H1 (cell line): ENCODE measurements around the gene ALDH4A1. TPM values are rescaled to one million over a fixed set of nuclear protein-coding genes. Genes with fewer than 3 reads are reported as not detected.

Experiments
- BACH1 ChIP-seq: IDR thresholded peaks from 2 replicates; pipeline ENCODE4 v1.6.1; 2012; ENCODE audit warnings: low read length, improper control_type of control experiment
- EGR1 ChIP-seq: IDR thresholded peaks from 2 replicates; pipeline ENCODE4 v1.6.1; 2011; ENCODE audit warnings: low read depth, low read length, borderline replicate concordance
- GABPA ChIP-seq: IDR thresholded peaks from 2 replicates; pipeline ENCODE4 v1.6.1; 2011; ENCODE audit warnings: mild to moderate bottlenecking, low read length, moderate library complexity, borderline replicate concordance; ENCODE audit not compliant: insufficient read depth
- SIX5 ChIP-seq: IDR thresholded peaks from 2 replicates; pipeline ENCODE4 v1.6.1; 2011; ENCODE audit warnings: mild to moderate bottlenecking, low read depth, low read length
- polyA plus RNA-seq, 7 experiments: library from polyadenylated mRNA; depleted of rRNA in 3 of 7; stranded (reverse) in 5 of 7; unstranded in 2 of 7; fragments of >200 nt in 5 of 7; fragments of 200-250 nt in 2 of 7; gene quantifications; 1 replicate in 5 of 7; 2 replicates in 1 of 7; 4 replicates in 1 of 7; pipeline versions ENCODE4 v1.2.1 to v1.2.3, GENCODE V29; 2011 to 2013; ENCODE audit warnings: missing spikeins in 2 of 7, mixed read lengths in 2 of 7
- total RNA-seq: library from RNA; stranded (reverse); fragmentation: NEBNext Ultra II Directional; extraction: Animal tissue kit (Norgen Biotek cat#: 25700); gene quantifications from 2 replicates; pipeline ENCODE4 v1.2.1, GENCODE V29; 2021
- TF ChIP-seq, protein P1 (sequence below): IDR thresholded peaks from 2 replicates; pipeline ENCODE4 v1.6.1; 2011; ENCODE audit warnings: low read length, improper control_type of control experiment
- TF ChIP-seq, protein P2 (sequence below): IDR thresholded peaks from 2 replicates; pipeline ENCODE4 v1.6.1; 2012; ENCODE audit warnings: inconsistent platforms
- TF ChIP-seq, protein P3 (sequence below): fragments of 300-600 bp; sonication (generic); IDR thresholded peaks from 2 replicates; pipeline ENCODE4 v1.7.1; 2012; ENCODE audit warnings: low read length, moderate library complexity, mild to moderate bottlenecking, inconsistent platforms; ENCODE audit not compliant: insufficient replicate concordance

The ALDH4A1 gene
- total and polyA plus RNA-seq, 2 of the 8 experiments (the other 6 are each of a cell fraction or from before 2014, with no cell fraction given), result 30.3 to 35.9 TPM

DNA sequence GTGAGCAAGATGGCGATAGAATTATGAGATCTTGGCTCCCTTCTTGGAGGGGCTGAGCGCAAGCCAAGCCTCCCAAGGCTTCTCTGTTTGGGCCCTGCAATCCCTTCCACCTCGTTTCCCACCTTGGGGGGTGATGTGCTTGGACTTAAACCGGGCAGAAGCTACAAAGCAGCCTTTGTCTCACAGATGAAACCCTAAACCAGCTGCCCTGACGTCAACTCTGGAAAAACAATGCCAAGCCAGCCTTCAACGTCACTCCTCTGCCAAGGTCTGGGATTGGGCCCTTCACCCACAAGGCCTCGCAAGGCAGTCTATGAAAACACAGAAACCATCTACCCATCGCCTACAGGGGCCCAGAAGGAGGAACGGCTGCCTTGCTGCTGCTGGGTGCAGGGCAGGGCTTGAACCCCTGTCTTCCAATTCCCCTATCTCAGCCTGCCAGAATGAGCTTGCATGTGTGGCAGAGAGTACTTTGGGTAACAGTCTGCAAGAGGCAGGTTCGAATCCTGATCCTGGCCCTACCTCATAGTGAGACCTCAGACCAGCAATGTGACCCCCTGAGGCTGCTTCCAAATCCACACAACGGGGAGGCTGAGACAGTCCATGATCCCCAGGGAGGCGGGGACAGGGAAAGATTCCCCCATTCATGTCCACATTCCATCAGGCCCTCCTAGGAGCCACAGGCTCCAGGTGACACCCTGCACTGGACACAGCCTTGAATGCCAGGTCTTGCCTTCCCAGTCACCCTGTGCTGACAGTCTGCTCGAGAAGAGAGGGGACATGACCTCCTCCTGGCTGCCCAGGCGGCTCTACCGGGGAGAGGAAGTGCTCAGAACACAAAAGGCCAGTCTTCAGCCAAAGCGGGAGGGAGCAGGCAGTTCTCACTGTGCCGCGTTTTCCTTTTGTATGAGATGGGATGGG lies 39.1 kb upstream of the ALDH4A1 start (continued):
- TF ChIP-seq, protein P1, sequence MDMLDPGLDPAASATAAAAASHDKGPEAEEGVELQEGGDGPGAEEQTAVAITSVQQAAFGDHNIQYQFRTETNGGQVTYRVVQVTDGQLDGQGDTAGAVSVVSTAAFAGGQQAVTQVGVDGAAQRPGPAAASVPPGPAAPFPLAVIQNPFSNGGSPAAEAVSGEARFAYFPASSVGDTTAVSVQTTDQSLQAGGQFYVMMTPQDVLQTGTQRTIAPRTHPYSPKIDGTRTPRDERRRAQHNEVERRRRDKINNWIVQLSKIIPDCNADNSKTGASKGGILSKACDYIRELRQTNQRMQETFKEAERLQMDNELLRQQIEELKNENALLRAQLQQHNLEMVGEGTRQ, result no peak
- TF ChIP-seq, protein P2, sequence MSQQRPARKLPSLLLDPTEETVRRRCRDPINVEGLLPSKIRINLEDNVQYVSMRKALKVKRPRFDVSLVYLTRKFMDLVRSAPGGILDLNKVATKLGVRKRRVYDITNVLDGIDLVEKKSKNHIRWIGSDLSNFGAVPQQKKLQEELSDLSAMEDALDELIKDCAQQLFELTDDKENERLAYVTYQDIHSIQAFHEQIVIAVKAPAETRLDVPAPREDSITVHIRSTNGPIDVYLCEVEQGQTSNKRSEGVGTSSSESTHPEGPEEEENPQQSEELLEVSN, result no peak
- TF ChIP-seq EGR1 (no peak), GABPA (no peak; the same call in 1 of the 2 replicates), SIX5 (no peak), BACH1 (no peak)
- TF ChIP-seq, protein P3, sequence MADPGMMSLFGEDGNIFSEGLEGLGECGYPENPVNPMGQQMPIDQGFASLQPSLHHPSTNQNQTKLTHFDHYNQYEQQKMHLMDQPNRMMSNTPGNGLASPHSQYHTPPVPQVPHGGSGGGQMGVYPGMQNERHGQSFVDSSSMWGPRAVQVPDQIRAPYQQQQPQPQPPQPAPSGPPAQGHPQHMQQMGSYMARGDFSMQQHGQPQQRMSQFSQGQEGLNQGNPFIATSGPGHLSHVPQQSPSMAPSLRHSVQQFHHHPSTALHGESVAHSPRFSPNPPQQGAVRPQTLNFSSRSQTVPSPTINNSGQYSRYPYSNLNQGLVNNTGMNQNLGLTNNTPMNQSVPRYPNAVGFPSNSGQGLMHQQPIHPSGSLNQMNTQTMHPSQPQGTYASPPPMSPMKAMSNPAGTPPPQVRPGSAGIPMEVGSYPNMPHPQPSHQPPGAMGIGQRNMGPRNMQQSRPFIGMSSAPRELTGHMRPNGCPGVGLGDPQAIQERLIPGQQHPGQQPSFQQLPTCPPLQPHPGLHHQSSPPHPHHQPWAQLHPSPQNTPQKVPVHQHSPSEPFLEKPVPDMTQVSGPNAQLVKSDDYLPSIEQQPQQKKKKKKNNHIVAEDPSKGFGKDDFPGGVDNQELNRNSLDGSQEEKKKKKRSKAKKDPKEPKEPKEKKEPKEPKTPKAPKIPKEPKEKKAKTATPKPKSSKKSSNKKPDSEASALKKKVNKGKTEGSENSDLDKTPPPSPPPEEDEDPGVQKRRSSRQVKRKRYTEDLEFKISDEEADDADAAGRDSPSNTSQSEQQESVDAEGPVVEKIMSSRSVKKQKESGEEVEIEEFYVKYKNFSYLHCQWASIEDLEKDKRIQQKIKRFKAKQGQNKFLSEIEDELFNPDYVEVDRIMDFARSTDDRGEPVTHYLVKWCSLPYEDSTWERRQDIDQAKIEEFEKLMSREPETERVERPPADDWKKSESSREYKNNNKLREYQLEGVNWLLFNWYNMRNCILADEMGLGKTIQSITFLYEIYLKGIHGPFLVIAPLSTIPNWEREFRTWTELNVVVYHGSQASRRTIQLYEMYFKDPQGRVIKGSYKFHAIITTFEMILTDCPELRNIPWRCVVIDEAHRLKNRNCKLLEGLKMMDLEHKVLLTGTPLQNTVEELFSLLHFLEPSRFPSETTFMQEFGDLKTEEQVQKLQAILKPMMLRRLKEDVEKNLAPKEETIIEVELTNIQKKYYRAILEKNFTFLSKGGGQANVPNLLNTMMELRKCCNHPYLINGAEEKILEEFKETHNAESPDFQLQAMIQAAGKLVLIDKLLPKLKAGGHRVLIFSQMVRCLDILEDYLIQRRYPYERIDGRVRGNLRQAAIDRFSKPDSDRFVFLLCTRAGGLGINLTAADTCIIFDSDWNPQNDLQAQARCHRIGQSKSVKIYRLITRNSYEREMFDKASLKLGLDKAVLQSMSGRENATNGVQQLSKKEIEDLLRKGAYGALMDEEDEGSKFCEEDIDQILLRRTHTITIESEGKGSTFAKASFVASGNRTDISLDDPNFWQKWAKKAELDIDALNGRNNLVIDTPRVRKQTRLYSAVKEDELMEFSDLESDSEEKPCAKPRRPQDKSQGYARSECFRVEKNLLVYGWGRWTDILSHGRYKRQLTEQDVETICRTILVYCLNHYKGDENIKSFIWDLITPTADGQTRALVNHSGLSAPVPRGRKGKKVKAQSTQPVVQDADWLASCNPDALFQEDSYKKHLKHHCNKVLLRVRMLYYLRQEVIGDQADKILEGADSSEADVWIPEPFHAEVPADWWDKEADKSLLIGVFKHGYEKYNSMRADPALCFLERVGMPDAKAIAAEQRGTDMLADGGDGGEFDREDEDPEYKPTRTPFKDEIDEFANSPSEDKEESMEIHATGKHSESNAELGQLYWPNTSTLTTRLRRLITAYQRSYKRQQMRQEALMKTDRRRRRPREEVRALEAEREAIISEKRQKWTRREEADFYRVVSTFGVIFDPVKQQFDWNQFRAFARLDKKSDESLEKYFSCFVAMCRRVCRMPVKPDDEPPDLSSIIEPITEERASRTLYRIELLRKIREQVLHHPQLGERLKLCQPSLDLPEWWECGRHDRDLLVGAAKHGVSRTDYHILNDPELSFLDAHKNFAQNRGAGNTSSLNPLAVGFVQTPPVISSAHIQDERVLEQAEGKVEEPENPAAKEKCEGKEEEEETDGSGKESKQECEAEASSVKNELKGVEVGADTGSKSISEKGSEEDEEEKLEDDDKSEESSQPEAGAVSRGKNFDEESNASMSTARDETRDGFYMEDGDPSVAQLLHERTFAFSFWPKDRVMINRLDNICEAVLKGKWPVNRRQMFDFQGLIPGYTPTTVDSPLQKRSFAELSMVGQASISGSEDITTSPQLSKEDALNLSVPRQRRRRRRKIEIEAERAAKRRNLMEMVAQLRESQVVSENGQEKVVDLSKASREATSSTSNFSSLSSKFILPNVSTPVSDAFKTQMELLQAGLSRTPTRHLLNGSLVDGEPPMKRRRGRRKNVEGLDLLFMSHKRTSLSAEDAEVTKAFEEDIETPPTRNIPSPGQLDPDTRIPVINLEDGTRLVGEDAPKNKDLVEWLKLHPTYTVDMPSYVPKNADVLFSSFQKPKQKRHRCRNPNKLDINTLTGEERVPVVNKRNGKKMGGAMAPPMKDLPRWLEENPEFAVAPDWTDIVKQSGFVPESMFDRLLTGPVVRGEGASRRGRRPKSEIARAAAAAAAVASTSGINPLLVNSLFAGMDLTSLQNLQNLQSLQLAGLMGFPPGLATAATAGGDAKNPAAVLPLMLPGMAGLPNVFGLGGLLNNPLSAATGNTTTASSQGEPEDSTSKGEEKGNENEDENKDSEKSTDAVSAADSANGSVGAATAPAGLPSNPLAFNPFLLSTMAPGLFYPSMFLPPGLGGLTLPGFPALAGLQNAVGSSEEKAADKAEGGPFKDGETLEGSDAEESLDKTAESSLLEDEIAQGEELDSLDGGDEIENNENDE, result no peak
